ENCODE results near the gene MESD.

The MESD gene

DNA sequence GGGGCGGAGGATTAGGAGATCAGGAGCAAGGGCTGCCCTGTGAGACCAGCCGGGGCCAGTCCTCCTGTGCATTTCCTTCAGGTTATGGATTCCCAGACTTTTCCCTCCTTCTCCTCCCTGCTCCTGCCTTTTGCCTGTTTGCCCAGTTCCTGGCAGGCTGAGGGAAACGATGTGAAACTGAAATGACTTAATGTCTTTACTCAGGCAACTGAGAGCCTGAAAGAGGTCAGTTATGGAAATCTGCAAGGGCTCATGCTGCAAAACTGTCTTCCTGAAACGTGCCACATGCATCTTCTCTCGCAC lies 57.2 kb downstream of the MESD start:
- DNase-seq = no peak

DNA sequence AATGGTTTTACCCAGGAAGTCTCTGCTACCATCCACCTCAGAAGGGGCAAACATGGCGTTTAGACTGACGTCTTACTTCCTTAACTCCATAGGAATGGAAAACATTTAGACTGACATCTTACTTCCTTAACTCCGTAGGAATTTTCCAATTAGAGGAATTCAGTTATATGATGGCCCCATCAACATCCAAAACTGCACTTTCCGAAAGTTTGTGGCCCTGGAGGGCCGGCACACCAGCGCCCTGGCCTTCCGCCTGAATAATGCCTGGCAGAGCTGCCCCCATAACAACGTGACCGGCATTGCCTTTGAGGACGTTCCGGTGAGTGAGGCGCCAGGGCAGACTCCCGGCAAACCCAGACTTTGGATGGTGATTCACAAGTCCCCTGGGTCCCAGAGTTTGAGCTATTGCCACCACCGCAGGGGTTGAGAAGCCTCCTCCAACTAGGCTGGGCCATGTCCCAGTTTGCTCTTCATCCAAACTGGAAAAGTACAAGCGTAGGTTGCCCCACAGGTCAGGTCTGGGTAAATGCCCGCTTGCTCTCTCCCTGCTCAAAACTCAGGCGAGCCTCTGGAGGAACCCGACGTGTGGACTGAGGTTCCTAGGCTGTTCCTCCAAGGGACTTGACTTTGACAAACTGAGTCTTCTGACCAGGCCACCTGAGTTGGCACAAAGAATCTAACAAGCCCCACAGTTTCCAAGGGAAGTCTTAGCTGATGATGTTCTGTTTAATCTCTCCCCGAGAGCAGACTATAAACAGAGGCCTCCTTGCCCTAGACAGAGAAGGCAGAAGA lies 57.7 kb downstream of the MESD start:
- no peak for DNase-seq

DNA sequence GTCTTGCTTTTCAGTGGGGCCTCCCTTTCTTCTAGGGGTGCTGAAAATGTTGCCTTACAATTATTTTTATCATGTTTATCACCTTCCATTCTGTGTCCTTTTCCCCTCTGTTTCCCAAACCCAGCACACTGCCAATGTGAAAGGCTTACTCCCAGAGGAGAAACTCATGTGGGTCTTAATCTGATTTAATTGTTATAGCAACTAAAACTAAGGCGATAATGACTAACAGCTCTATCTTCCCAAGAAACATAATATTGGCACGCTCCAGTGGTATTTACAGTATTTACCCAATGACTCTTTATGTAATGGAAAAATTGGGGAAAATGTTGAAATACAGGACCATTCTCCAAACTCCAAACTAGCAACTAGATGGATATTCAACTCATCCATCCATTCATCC lies 58.4 kb downstream of the MESD start:
- DNase-seq = no peak

DNA sequence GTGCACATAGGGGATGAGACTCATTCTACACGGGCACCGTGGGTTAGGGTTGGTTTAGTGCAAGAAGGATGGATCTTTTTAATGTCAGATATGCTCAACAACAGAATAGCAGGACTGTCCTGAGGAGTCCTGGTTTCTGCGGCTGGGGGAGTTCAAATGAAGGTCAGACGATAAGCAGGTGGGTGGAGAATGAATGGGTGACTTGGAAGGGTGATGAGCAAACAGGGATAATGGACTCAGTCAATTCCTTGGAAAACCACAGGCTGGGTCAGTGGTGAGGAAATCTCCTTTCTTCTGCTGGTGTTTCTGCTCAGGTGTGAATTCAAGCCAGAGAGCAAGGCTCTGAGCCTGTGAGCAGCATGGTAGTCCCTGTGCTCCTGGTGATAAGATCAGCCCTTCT lies 59.9 kb downstream of the MESD start:
- no peak for DNase-seq

GRCh38 chr15:80929225-80929624 lies 60.4 kb downstream of the MESD start:
- no peak for DNase-seq

DNA sequence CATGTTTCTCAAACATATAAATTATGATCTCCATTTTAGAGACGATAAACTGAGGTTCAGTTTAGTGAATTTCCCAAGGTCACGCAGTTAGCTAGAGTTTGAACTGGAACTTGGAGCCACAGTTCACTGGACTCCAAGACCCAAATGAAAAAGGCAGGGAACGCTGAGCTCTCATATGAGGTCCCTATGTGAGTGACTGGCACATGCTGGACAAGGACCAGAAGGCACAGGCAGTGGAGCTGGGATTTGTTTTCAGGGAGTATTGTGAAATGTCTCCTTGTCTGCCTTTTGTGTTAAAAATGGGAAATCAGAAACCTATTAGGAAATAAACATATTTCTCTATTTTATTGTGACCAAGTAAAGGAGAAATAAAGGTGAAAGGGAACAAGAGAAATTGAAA lies 63.5 kb downstream of the MESD start:
- DNase-seq = no peak

DNA sequence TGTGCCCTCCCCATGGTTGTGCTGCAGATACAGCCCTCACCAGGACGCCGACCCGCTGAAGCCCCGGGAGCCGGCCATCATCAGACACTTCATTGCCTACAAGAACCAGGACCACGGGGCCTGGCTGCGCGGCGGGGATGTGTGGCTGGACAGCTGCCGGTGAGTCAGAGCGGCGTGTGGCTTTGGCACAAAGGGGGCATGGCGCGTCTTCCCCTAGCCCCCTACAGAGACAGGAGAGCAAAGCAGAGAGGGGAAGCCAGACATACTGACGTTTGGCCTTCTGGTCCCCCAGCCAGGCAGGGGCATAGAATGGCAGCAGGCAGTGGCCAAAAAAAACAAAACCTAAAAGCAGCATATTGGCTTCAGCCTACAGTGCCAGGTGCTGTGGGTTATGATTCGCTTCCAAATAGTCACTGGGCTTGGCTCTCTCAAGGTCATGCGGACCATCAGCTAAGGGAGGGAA lies 64.0 kb downstream of the MESD start:
- no peak for DNase-seq

- no peak for DNase-seq
Measured at GRCh38 chr15:80924278-80924677, 65.3 kb downstream of the MESD start.

GRCh38 chr15:80923668-80924067 lies 66.0 kb downstream of the MESD start:
- DNase-seq = no peak

- no peak for DNase-seq
Measured at GRCh38 chr15:80921736-80922410, 67.7 kb downstream of the MESD start.

- no peak for DNase-seq
Measured at GRCh38 chr15:80920271-80920699, 69.3 kb downstream of the MESD start.

DNA sequence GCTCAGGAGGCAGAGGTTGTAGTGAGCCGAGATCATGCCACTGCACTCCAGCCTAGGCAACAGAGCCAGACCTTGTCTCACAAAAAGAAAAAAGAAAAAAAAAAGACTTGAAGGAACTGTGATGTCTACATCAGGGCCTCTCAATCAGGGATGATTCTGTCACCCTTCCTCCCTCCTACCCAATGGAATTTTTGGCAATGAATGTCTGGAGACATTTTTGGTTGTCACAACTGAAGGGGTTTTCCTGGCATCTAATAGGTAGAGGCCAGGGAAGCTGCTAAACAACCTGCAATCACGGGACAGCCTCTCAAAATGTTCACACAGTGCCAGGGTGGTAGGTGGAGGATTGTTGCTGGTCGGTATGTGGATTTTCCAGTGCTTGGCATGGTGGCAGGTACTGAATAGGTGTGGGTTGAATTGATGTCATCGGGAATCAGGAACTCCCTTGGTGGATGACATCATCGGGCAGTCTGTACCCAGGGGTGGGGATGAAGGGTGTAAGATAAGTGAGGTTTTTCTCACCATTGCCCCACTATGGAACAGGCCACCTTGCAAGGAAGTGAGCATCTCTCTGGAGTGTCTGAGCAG lies 71.3 kb downstream of the MESD start:
- no peak for DNase-seq

DNA sequence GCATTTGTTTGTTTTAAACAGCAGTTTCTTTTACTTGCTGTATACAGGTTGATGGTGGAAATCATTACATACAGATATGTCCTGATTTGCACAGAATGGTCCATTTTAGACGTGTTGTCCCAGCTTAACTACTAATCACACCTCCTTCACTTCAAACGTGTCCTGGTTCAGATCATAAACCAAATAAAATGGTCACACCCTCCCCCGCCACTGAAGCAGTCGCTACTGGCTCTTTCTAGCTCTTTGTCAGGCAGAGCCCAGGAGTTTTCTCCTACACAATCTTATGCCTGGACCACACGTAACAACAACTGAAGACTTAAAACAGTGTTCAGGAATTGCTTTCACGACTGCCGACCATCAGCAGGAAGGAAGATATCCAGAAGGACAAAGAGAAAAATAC lies 73.6 kb downstream of the MESD start:
- no peak for DNase-seq

- DNase-seq = no peak
Measured at GRCh38 chr15:80915472-80915871, 74.1 kb downstream of the MESD start.

GRCh38 chr15:80913541-80913940 lies 76.1 kb downstream of the MESD start:
- no peak for DNase-seq

DNA sequence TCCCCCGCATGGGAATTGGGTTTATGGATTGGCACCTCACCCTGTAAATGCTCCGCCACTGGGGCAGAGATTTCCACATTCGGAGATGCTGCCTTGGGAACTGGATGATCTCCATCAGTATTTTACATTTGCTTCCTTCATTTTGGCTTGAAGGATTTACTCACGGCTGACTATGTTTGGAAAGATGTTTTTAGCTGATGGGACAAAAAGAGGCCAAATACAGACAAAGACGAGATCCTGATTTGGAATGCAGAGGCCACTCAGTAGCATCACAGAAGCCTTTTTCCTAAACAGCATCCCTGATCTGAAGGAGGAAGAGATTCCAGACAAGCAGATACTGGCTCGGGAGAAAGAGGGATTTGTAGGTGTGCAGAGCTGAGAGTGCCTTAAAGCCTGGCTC lies 76.9 kb downstream of the MESD start:
- no peak for DNase-seq

- no peak for DNase-seq
Measured at GRCh38 chr15:80911821-80912220, 77.8 kb downstream of the MESD start.

DNA sequence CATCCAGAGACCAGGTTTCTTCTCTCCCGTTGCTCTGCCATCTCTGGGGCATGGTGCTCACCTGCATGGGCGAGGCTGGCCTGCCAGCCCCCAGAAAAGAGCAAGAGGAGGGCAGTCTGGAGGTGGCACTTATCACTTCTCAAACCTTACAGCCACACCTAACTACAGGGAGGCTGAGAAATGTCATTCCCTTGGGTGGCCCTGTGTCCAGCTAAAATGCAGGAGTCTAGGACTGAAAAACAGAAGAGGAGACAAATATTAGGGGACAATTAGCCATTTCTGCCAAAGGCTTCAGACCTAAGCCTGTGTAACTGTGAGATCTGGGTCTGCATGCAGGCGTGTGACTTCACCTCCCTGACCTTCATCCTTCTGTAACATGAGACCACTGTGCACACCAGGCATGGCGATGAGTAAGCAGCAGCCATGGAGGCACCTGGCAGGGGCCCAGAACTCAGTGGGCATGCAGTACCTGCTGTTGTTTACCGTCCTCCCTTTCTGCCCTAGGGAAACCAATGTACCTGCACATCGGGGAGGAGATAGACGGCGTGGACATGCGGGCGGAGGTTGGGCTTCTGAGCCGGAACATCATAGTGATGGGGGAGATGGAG lies 83.4 kb downstream of the MESD start:
- peak; percentile 72 for DNase-seq

GRCh38 chr15:80904998-80905397 lies 84.6 kb downstream of the MESD start:
- no peak for DNase-seq

- no peak for DNase-seq
Measured at GRCh38 chr15:80902298-80902801, 87.3 kb downstream of the MESD start.

GRCh38 chr15:80898040-80898439 lies 91.6 kb downstream of the MESD start:
- DNase-seq = no peak

Measured in DMS79 treated with DMSO at 0.1 percent for 48 hours (cell line).